HCT116 (cell line): Measurements from ENCODE around the gene LDLRAD4. TPM values are rescaled to one million over a fixed set of nuclear protein-coding genes. Genes with fewer than 3 reads are reported as not detected.
A peak's percentile ranks its signal among the peaks of the same experiment; 100 is the strongest.

Source experiments
- ATAC-seq: fragments of 200-7000 bp; cut with Tn5 transposase; 2 replicates; pipeline ENCODE4 v1.9.1; 2020; ENCODE audit warnings: mild to moderate bottlenecking, moderate library complexity
- BruUV-seq: library from RNA; stranded (reverse); fragments of 400-500 nt; replicated peaks from 2 replicates; lab custom pipeline; 2021; lab: Mats Ljungman, UMichigan
- CTCF ChIA-PET: fragments of 300-600 bp; sonication (Branson Sonifier 250); formaldehyde crosslinking; loops from one replicate; lab custom pipeline; 2021; ENCODE audit warnings: antibody characterized with exemption; lab: Charles Lee
- POLR2A ChIA-PET: fragments of 300-600, 350-600 bp; sonication (Branson Sonifier 250); formaldehyde crosslinking; loops from one replicate; lab custom pipeline; 2021; ENCODE audit warnings: antibody characterized with exemption; lab: Charles Lee
- RAD21 ChIA-PET, 2 experiments: fragments of 300-600 bp; sonication (Branson Sonifier 250); formaldehyde crosslinking; loops; one replicate each; lab custom pipeline; 2023; ENCODE audit warnings: low total read pairs in 2 of 2; ENCODE audit not compliant: uncharacterized antibody in 2 of 2, unreplicated experiment in 2 of 2, low non-redundant PET in 1 of 2; lab: Charles Lee
- DNase-seq: peaks from one replicate; pipeline ENCODE4 v3.0.0-alpha.2; 2010; ENCODE audit warnings: low read depth, low spot score
- H2AFZ ChIP-seq: fragments of 200-600 bp; shearing (Covaris generic), sonication (generic); 2 replicates; pipeline ENCODE4 v1.6.1; 2017; ENCODE audit warnings: low read depth, mixed run types, mixed read lengths, antibody characterized with exemption, low read length; ENCODE audit not compliant: poor library complexity, severe bottlenecking
- H3K27ac ChIP-seq: 2 replicates; pipeline ENCODE4 v1.5.1; 2012; ENCODE audit warnings: low read depth, low read length
- H3K27me3 ChIP-seq: fragments of 200-600 bp; sonication (generic); 2 replicates; pipeline ENCODE4 v1.6.1; 2016; ENCODE audit warnings: mixed run types, low read length, mixed read lengths; ENCODE audit not compliant: insufficient read depth
- H3K36me3 ChIP-seq, 2 experiments: fragments of 200-500 bp in 1 of 2; fragments of 200-600 bp in 1 of 2; sonication (Bioruptor generic) in 1 of 2; sonication (generic) in 1 of 2; 2 replicates each; pipeline versions ENCODE4 v1.5.1 to v1.6.1; 2014 to 2016; ENCODE audit warnings: low read length in 2 of 2, inconsistent platforms in 1 of 2, mixed read lengths in 1 of 2, mixed run types in 1 of 2; ENCODE audit not compliant: insufficient read depth in 2 of 2, control insufficient read depth in 1 of 2
- H3K4me1 ChIP-seq, 2 experiments: fragments of 200-600 bp in 1 of 2; sonication (generic) in 1 of 2; 2 replicates each; pipeline versions ENCODE4 v1.5.1 to v1.6.1; 2012 to 2017; ENCODE audit warnings: low read length in 2 of 2, inconsistent platforms in 1 of 2, mild to moderate bottlenecking in 1 of 2, mixed read lengths in 1 of 2, mixed run types in 1 of 2, moderate library complexity in 1 of 2; ENCODE audit not compliant: insufficient read depth in 2 of 2, control insufficient read depth in 1 of 2
- H3K4me2 ChIP-seq: fragments of 200-600 bp; sonication (generic); 2 replicates; pipeline ENCODE4 v1.6.1; 2017; ENCODE audit warnings: mixed run types, low read length, mixed read lengths
- H3K4me3 ChIP-seq, 2 experiments: fragments of 200-600 bp in 1 of 2; sonication (generic) in 1 of 2; replicated peaks in 1 of 2; 2 replicates each; pipeline ENCODE4 v1.5.1; 2011 to 2016; ENCODE audit warnings: low read length in 2 of 2, control low read depth in 1 of 2, low read depth in 1 of 2, mild to moderate bottlenecking in 1 of 2, mixed read lengths in 1 of 2, mixed run types in 1 of 2
- H3K79me2 ChIP-seq: fragments of 200-600 bp; sonication (generic); 2 replicates; pipeline ENCODE4 v1.6.1; 2017; ENCODE audit warnings: mild to moderate bottlenecking, mixed run types, low read length, moderate library complexity, mixed read lengths; ENCODE audit not compliant: insufficient read depth
- H3K9ac ChIP-seq: fragments of 200-600 bp; sonication (generic); 2 replicates; pipeline ENCODE4 v1.6.1; 2016; ENCODE audit warnings: low read length, mixed read lengths
- H3K9me2 ChIP-seq: fragments of 200-600 bp; sonication (generic), shearing (Covaris generic); 2 replicates; pipeline ENCODE4 v1.6.1; 2017; ENCODE audit warnings: mixed run types, mild to moderate bottlenecking, moderate library complexity; ENCODE audit not compliant: insufficient read depth
- H3K9me3 ChIP-seq, 2 experiments: fragments of 200-500 bp in 1 of 2; fragments of 200-600 bp in 1 of 2; sonication (Bioruptor generic) in 1 of 2; sonication (generic) in 1 of 2; 2 replicates each; pipeline ENCODE4 v1.6.1; 2014 to 2017; ENCODE audit warnings: low read length in 2 of 2, mixed read lengths in 2 of 2, inconsistent platforms in 1 of 2, low read depth in 1 of 2, mild to moderate bottlenecking in 1 of 2, mixed run types in 1 of 2, moderate library complexity in 1 of 2; ENCODE audit not compliant: control insufficient read depth in 1 of 2, insufficient read depth in 1 of 2
- H4K20me1 ChIP-seq: fragments of 200-600 bp; sonication (generic), shearing (Covaris generic); 2 replicates; pipeline ENCODE4 v1.6.1; 2017; ENCODE audit warnings: mixed run types, mild to moderate bottlenecking, moderate library complexity; ENCODE audit not compliant: insufficient read depth
- CBX3 ChIP-seq: IDR thresholded peaks from 2 replicates; pipeline ENCODE4 v1.6.1; 2012; ENCODE audit warnings: low read depth
- EGR1 ChIP-seq: IDR thresholded peaks from 2 replicates; pipeline ENCODE4 v1.6.1; 2012; ENCODE audit warnings: low read depth
- EZH2 ChIP-seq: fragments of 200-600 bp; sonication (generic); IDR thresholded peaks from 2 replicates; pipeline ENCODE4 v1.6.1; 2017; ENCODE audit warnings: antibody characterized with exemption, mixed run types
- FOSL1 ChIP-seq: IDR thresholded peaks from 2 replicates; pipeline ENCODE4 v1.6.1; 2012; ENCODE audit warnings: low read depth
- JUND ChIP-seq: IDR thresholded peaks from 2 replicates; pipeline ENCODE4 v1.6.1; 2012
- POLR2AphosphoS5 ChIP-seq: IDR thresholded peaks from 2 replicates; pipeline ENCODE4 v1.6.1; 2011; ENCODE audit warnings: mild to moderate bottlenecking, low read depth, low read length, moderate library complexity
- SIN3A ChIP-seq: IDR thresholded peaks from 2 replicates; pipeline ENCODE4 v1.6.1; 2012; ENCODE audit warnings: low read depth
- SP1 ChIP-seq: IDR thresholded peaks from 2 replicates; pipeline ENCODE4 v1.6.1; 2012; ENCODE audit warnings: low read depth
- SRF ChIP-seq: IDR thresholded peaks from 2 replicates; pipeline ENCODE4 v1.6.1; 2012; ENCODE audit warnings: low read depth
- TCF7L2 ChIP-seq: IDR thresholded peaks from 2 replicates; pipeline ENCODE4 v1.7.0; 2011; ENCODE audit warnings: borderline replicate concordance, inconsistent platforms; ENCODE audit not compliant: insufficient read depth, insufficient read length; ENCODE audit errors: extremely low read depth
- ZNF274 ChIP-seq: fragments of 200-500 bp; sonication (Bioruptor generic); IDR thresholded peaks from 2 replicates; pipeline ENCODE4 v1.6.1; 2014; ENCODE audit warnings: mild to moderate bottlenecking, low read depth, low read length, inconsistent platforms
- intact Hi-C: fragments of 100-400 bp; cut with micrococcal nuclease; formaldehyde crosslinking; loops from 2 replicates; pipeline ENCODE4 v1.10.0; 2022
- total RNA-seq: library from RNA; stranded (reverse); gene quantifications from one replicate; pipeline ENCODE4 v1.2.1, GENCODE V29; 2021; ENCODE audit not compliant: unreplicated experiment
- TF ChIP-seq, protein P1 (sequence below): IDR thresholded peaks from 2 replicates; pipeline ENCODE4 v1.6.1; 2011; ENCODE audit warnings: mild to moderate bottlenecking, low read length, moderate library complexity; ENCODE audit not compliant: insufficient replicate concordance; ENCODE audit errors: extremely low read depth
- TF ChIP-seq, protein P2 (sequence below): IDR thresholded peaks from 2 replicates; pipeline ENCODE4 v1.6.1; 2012
- TF ChIP-seq, protein P3 (sequence below): IDR thresholded peaks from 2 replicates; pipeline ENCODE4 v1.6.1; 2012; ENCODE audit warnings: low read depth
- TF ChIP-seq, protein P4 (sequence below): IDR thresholded peaks from 2 replicates; pipeline ENCODE4 v1.6.1; 2012
- TF ChIP-seq, protein P5 (sequence below), 3 experiments: fragments of 200-600 bp in 1 of 3; sonication (generic) in 1 of 3; IDR thresholded peaks in 2 of 3; conservative IDR thresholded peaks in 1 of 3; 2 replicates each; pipeline ENCODE4 v1.5.1; 2012 to 2017; ENCODE audit warnings: low read depth in 2 of 3, low read length in 2 of 3, antibody characterized with exemption in 1 of 3, borderline replicate concordance in 1 of 3, control low read depth in 1 of 3, mild to moderate bottlenecking in 1 of 3, mixed read lengths in 1 of 3, mixed run types in 1 of 3, moderate library complexity in 1 of 3; ENCODE audit not compliant: insufficient read depth in 1 of 3

Gene LDLRAD4
- total RNA-seq, 1 experiment from 2014 or later: 1.2 TPM

DNA sequence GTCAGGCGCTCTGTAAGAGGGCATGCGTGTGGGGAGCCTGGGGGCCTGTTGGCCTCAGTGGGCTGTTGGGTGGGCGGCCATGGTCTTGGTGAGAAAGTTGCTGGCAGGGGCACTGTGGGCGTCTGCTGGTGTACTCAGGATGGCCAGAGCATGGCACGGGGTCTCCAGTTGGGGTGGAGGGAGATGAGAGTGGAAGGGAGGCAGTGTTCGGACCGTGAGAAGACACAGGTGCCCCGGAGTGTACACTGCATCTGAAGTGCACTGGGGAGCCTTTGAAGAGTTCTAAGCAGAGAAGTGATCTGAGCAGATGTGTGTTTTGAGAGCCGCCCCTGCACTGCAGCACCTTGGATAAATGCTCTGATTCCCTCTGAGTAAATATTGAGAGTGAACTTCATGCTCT is 150.8 kb downstream of the LDLRAD4 start:
- ATAC-seq: no peak
- peaks cover 5 to 12% of the 10 kb centered on the region in 2 experiments for H3K4me1 ChIP-seq
- no peaks in the 10 kb centered on the region for H3K9me3 ChIP-seq
- H3K79me2 ChIP-seq: no peaks in the 10 kb centered on the region
- H3K36me3 ChIP-seq: no peaks in the 10 kb centered on the region
- ChIA-PET POLR2A (no interaction called here), RAD21 (no interaction called here), CTCF (no interaction called here)
- no peaks in the 10 kb centered on the region for H4K20me1 ChIP-seq
- BruUV-seq: no TSS peak
- no peak overlapping the region for H3K4me3 ChIP-seq
- TF ChIP-seq, protein P1, sequence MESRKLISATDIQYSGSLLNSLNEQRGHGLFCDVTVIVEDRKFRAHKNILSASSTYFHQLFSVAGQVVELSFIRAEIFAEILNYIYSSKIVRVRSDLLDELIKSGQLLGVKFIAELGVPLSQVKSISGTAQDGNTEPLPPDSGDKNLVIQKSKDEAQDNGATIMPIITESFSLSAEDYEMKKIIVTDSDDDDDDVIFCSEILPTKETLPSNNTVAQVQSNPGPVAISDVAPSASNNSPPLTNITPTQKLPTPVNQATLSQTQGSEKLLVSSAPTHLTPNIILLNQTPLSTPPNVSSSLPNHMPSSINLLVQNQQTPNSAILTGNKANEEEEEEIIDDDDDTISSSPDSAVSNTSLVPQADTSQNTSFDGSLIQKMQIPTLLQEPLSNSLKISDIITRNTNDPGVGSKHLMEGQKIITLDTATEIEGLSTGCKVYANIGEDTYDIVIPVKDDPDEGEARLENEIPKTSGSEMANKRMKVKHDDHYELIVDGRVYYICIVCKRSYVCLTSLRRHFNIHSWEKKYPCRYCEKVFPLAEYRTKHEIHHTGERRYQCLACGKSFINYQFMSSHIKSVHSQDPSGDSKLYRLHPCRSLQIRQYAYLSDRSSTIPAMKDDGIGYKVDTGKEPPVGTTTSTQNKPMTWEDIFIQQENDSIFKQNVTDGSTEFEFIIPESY: no peak
- TF ChIP-seq JUND (no peak), EGR1 (no peak), EZH2 (no peak), ZNF274 (no peak), FOSL1 (no peak), TCF7L2 (no peak), CBX3 (no peak), SIN3A (no peak), SP1 (no peak), SRF (no peak), POLR2AphosphoS5 (no peak)
- TF ChIP-seq, protein P2, sequence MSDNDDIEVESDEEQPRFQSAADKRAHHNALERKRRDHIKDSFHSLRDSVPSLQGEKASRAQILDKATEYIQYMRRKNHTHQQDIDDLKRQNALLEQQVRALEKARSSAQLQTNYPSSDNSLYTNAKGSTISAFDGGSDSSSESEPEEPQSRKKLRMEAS: no peak
- TF ChIP-seq, protein P3, sequence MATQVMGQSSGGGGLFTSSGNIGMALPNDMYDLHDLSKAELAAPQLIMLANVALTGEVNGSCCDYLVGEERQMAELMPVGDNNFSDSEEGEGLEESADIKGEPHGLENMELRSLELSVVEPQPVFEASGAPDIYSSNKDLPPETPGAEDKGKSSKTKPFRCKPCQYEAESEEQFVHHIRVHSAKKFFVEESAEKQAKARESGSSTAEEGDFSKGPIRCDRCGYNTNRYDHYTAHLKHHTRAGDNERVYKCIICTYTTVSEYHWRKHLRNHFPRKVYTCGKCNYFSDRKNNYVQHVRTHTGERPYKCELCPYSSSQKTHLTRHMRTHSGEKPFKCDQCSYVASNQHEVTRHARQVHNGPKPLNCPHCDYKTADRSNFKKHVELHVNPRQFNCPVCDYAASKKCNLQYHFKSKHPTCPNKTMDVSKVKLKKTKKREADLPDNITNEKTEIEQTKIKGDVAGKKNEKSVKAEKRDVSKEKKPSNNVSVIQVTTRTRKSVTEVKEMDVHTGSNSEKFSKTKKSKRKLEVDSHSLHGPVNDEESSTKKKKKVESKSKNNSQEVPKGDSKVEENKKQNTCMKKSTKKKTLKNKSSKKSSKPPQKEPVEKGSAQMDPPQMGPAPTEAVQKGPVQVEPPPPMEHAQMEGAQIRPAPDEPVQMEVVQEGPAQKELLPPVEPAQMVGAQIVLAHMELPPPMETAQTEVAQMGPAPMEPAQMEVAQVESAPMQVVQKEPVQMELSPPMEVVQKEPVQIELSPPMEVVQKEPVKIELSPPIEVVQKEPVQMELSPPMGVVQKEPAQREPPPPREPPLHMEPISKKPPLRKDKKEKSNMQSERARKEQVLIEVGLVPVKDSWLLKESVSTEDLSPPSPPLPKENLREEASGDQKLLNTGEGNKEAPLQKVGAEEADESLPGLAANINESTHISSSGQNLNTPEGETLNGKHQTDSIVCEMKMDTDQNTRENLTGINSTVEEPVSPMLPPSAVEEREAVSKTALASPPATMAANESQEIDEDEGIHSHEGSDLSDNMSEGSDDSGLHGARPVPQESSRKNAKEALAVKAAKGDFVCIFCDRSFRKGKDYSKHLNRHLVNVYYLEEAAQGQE: no peak
- TF ChIP-seq, protein P4, sequence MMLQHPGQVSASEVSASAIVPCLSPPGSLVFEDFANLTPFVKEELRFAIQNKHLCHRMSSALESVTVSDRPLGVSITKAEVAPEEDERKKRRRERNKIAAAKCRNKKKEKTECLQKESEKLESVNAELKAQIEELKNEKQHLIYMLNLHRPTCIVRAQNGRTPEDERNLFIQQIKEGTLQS: no peak
- TF ChIP-seq, protein P5, sequence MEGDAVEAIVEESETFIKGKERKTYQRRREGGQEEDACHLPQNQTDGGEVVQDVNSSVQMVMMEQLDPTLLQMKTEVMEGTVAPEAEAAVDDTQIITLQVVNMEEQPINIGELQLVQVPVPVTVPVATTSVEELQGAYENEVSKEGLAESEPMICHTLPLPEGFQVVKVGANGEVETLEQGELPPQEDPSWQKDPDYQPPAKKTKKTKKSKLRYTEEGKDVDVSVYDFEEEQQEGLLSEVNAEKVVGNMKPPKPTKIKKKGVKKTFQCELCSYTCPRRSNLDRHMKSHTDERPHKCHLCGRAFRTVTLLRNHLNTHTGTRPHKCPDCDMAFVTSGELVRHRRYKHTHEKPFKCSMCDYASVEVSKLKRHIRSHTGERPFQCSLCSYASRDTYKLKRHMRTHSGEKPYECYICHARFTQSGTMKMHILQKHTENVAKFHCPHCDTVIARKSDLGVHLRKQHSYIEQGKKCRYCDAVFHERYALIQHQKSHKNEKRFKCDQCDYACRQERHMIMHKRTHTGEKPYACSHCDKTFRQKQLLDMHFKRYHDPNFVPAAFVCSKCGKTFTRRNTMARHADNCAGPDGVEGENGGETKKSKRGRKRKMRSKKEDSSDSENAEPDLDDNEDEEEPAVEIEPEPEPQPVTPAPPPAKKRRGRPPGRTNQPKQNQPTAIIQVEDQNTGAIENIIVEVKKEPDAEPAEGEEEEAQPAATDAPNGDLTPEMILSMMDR (IDR thresholded peaks at IDR 0.05 in 2 of 3, conservative IDR thresholded peaks at IDR 0.05 in 1 of 3; ENCODE audit: borderline replicate concordance in 1 of 3, insufficient read depth in 1 of 3, low read depth in 2 of 3, low read length in 2 of 3): no peak
- peaks cover 8% of the 10 kb centered on the region; the same call in 1 of the 2 replicates for H3K27me3 ChIP-seq
- intact Hi-C loops: no loop called here
- H2AFZ ChIP-seq: no peak overlapping the region
- H3K9ac ChIP-seq: no peak overlapping the region
- no peak overlapping the region for H3K27ac ChIP-seq
- H3K9me2 ChIP-seq: no peaks in the 10 kb centered on the region
- DNase-seq: no peak
- peak overlapping the region; percentile 10; the same call in 1 of the 2 replicates for H3K4me2 ChIP-seq
